Esophagus muscularis mucosa (tissue), 3 donors: ENCODE results near the gene ROBO4.

Experiments
- POLR2A ChIP-seq: fragments of 450-650 bp; IDR thresholded peaks from one replicate; pipeline ENCODE4 v1.6.1; 2017; ENCODE audit warnings: antibody characterized with exemption, moderate library complexity, mild to moderate bottlenecking, low read depth
- TF ChIP-seq, protein P1 (sequence below), 3 experiments: fragments of 200-600 bp in 2 of 3; fragments of 450-650 bp in 1 of 3; sonication (generic) in 2 of 3; IDR thresholded peaks; one replicate each; pipeline ENCODE4 v1.5.1; 2017 to 2019; ENCODE audit warnings: antibody characterized with exemption in 3 of 3, mild to moderate bottlenecking in 2 of 3, moderate library complexity in 1 of 3

DNA sequence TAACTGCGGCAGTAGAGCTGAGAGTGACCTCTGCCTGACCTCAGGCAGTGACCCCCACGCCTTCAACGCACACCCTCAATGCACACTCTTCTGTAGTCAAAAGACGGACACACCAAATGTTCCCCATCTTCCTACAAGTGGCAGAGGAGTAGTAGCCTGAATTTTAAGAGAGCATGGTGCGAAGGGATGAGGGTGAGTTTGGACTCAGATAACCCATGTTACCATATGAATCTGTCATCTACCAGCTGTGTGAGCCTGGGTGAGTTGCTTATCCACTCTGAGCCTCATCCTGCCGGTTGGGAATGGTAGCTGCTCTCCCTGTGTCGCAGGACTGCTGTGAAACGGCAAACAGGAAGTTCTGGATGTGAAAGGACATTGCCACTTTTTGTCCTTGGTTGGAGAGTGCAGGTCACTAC is 53.0 kb downstream of the ROBO4 start:
- TF ChIP-seq POLR2A, result no peak
- TF ChIP-seq, protein P1, sequence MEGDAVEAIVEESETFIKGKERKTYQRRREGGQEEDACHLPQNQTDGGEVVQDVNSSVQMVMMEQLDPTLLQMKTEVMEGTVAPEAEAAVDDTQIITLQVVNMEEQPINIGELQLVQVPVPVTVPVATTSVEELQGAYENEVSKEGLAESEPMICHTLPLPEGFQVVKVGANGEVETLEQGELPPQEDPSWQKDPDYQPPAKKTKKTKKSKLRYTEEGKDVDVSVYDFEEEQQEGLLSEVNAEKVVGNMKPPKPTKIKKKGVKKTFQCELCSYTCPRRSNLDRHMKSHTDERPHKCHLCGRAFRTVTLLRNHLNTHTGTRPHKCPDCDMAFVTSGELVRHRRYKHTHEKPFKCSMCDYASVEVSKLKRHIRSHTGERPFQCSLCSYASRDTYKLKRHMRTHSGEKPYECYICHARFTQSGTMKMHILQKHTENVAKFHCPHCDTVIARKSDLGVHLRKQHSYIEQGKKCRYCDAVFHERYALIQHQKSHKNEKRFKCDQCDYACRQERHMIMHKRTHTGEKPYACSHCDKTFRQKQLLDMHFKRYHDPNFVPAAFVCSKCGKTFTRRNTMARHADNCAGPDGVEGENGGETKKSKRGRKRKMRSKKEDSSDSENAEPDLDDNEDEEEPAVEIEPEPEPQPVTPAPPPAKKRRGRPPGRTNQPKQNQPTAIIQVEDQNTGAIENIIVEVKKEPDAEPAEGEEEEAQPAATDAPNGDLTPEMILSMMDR (IDR thresholded peaks at IDR 0.05), result no peak
